Prostate gland (tissue), 2 donors: Measurements from ENCODE around the gene YIPF2. TPM values are rescaled to one million over a fixed set of nuclear protein-coding genes. Genes with fewer than 3 reads are reported as not detected.
A peak's percentile ranks its signal among the peaks of the same experiment; 100 is the strongest.

Experiments used
- DNase-seq: peaks from one replicate; pipeline ENCODE4 v3.0.0-alpha.2; 2019; ENCODE audit warnings: low spot score
- H3K27ac ChIP-seq, 2 donors: fragments of 200-600 bp; sonication (generic); 2 replicates each; pipeline ENCODE4 v1.5.1; 2017 to 2019
- H3K27me3 ChIP-seq: fragments of 200-600 bp; sonication (generic); replicated peaks from 2 replicates; pipeline ENCODE4 v1.5.1; 2019; ENCODE audit not compliant: insufficient read depth
- H3K36me3 ChIP-seq, 2 donors: fragments of 200-600 bp; sonication (generic); 1 replicate in 1 of 2; 2 replicates in 1 of 2; pipeline versions ENCODE4 v1.5.1 to v1.8.1; 2017 to 2019
- H3K4me1 ChIP-seq: fragments of 200-600 bp; sonication (generic); replicated peaks from 2 replicates; pipeline ENCODE4 v1.5.1; 2019
- H3K4me3 ChIP-seq, 2 donors: fragments of 200-600 bp; sonication (generic); 2 replicates each; pipeline ENCODE4 v1.5.1; 2017 to 2019
- H3K9me3 ChIP-seq: fragments of 200-600 bp; sonication (generic); 2 replicates; pipeline ENCODE4 v1.5.1; 2017
- CTCF ChIP-seq, 4 experiments: fragments of 200-600 bp in 2 of 4; fragments of 450-650 bp in 2 of 4; sonication (generic) in 2 of 4; IDR thresholded peaks; 1 replicate in 3 of 4; 2 replicates in 1 of 4; pipeline ENCODE4 v1.5.1; 2016 to 2019; ENCODE audit warnings: antibody characterized with exemption in 4 of 4, mild to moderate bottlenecking in 2 of 4, moderate library complexity in 2 of 4
- POLR2A ChIP-seq: fragments of 450-650 bp; IDR thresholded peaks from one replicate; pipeline ENCODE4 v1.6.1; 2016; ENCODE audit warnings: antibody characterized with exemption, mild to moderate bottlenecking
- POLR2AphosphoS5 ChIP-seq: sonication (generic); formaldehyde crosslinking; IDR thresholded peaks from one replicate; pipeline ENCODE4 v1.6.1; 2017; ENCODE audit warnings: antibody characterized with exemption
- WGBS: methylation state at CpG from one replicate; pipeline ENCODE4 v1.1.5; 2018; 5-methylcytosine and 5-hydroxymethylcytosine counted together
- intact Hi-C: fragments of 100-400 bp; cut with DNase I; formaldehyde crosslinking; loops from one replicate; pipeline ENCODE4 v1.14.2; 2022
- total RNA-seq, 2 donors: library from RNA; depleted of rRNA; stranded (reverse); fragments of >200 nt; gene quantifications; one replicate each; pipeline ENCODE4 v1.1.0, GENCODE V29; 2016

The YIPF2 gene
- total RNA-seq, 2 donors from 2014 or later: 84.8 to 87.1 TPM

GRCh38 chr19:10874024-10874423, 54.4 kb downstream of the YIPF2 start:
- Histone ChIP-seq H3K27me3 (no peaks in the 10 kb centered on the region), H3K27ac (no peak overlapping the region), H3K4me1 (no peaks in the 10 kb centered on the region), H3K9me3 (no peaks in the 10 kb centered on the region), H3K4me3 (no peak overlapping the region), H3K36me3 (no peaks in the 10 kb centered on the region)
- WGBS: 96% methylated on average over 1 of the region's 1 CpG
- TF ChIP-seq POLR2A (no peak), CTCF (IDR thresholded peaks at IDR 0.05) (no peak), POLR2AphosphoS5 (no peak)
- intact Hi-C loops: loop anchor here (5.0 kb wide), 1 partner anchor 53 kb away; the partner anchor contains the start of genes TIMM29 and YIPF2
- DNase-seq: no peak

- intact Hi-C loops: loop anchor here (5.0 kb wide), 1 partner anchor 55 kb away; the partner anchor contains the start of genes TIMM29 and YIPF2
- Histone ChIP-seq H3K4me3 (peak overlapping the region; percentile 77 to 81), H3K36me3 (no peaks in the 10 kb centered on the region), H3K9me3 (no peaks in the 10 kb centered on the region), H3K4me1 (no peaks in the 10 kb centered on the region), H3K27me3 (no peaks in the 10 kb centered on the region), H3K27ac (peak overlapping the region; percentile 74 to 80)
- TF ChIP-seq POLR2AphosphoS5: no peak
- TF ChIP-seq POLR2A: no peak
- no peak for TF ChIP-seq CTCF (IDR thresholded peaks at IDR 0.05)
- 11% methylated on average over 16 of the region's 16 CpGs for WGBS
- no peak for DNase-seq
These were observed 55.8 kb downstream of the YIPF2 start for GRCh38 chr19:10872546-10873107.

Other genes starting within 250 kb of the YIPF2 start
- 10 to 100 TPM; 45.0 to 49.0 TPM for gene QTRT1, start 227.2 kb downstream of the YIPF2 start, total RNA-seq
- 100 to 1,000 TPM; 137 to 279 TPM for gene DNM2, start 210.6 kb downstream of the YIPF2 start, total RNA-seq
- gene TMED1, start 92.4 kb downstream of the YIPF2 start, total RNA-seq: 10 to 100 TPM; 41.9 to 47.8 TPM
- 1 to 10 TPM in 1 of 2 donors, under 1 TPM in 1; 0.91 to 6.4 TPM for gene C19orf38, start 80.2 kb downstream of the YIPF2 start, total RNA-seq
- 10 to 100 TPM; 14.5 to 54.4 TPM for gene CARM1, start 57.1 kb downstream of the YIPF2 start, total RNA-seq
- 10 to 100 TPM; 34.9 to 47.9 TPM for gene TIMM29, start 172 bp upstream of the YIPF2 start, total RNA-seq
- gene SMARCA4, start 32.4 kb upstream of the YIPF2 start, total RNA-seq: 100 to 1,000 TPM in 1 of 2 donors, 10 to 100 TPM in 1; 98.5 to 152 TPM
- 10 to 100 TPM; 17.4 to 41.5 TPM for gene LDLR, start 160.8 kb upstream of the YIPF2 start, total RNA-seq
- 1 to 10 TPM in 1 of 2 donors, under 1 TPM in 1; 0.73 to 5.0 TPM for gene SPC24, start 227.1 kb upstream of the YIPF2 start, total RNA-seq